Gastrocnemius medialis (tissue), 4 donors: ENCODE results near the gene USP20.

Source experiments
- CTCF ChIP-seq, 5 experiments: fragments of 450-650 bp in 3 of 5; fragments of 200-600 bp in 2 of 5; sonication (generic) in 2 of 5; IDR thresholded peaks in 4 of 5; conservative IDR thresholded peaks in 1 of 5; 1 replicate in 4 of 5; 2 replicates in 1 of 5; pipeline ENCODE4 v1.5.1; 2016 to 2019; ENCODE audit warnings: antibody characterized with exemption in 5 of 5, mild to moderate bottlenecking in 3 of 5, moderate library complexity in 3 of 5
- POLR2A ChIP-seq, 2 donors: fragments of 450-650 bp; IDR thresholded peaks; one replicate each; pipeline ENCODE4 v1.6.1; 2017; ENCODE audit warnings: antibody characterized with exemption in 2 of 2, mild to moderate bottlenecking in 2 of 2, moderate library complexity in 2 of 2

- no peak for TF ChIP-seq CTCF (IDR thresholded peaks at IDR 0.05 in 4 of 5, conservative IDR thresholded peaks at IDR 0.05 in 1 of 5)
- no peak for TF ChIP-seq POLR2A (IDR thresholded peaks at IDR 0.05)
Observed at GRCh38 chr9:129871046-129871445, 35.8 kb downstream of the USP20 start.
